HG03521 (cell line): ENCODE measurements around the gene MTMR4.
"Not testable (repeated sequence)": the region's sequence is repeated elsewhere in the genome, so short reads cannot be mapped to it uniquely, and the experiment has no call there.

Source experiments
- ATAC-seq: cut with Tn5 transposase; IDR thresholded peaks from one replicate; pipeline ENCODE4 v1.9.1; 2021; ENCODE audit warnings: mild to moderate bottlenecking, moderate library complexity; ENCODE audit not compliant: unreplicated experiment

MTMR4 gene

DNA sequence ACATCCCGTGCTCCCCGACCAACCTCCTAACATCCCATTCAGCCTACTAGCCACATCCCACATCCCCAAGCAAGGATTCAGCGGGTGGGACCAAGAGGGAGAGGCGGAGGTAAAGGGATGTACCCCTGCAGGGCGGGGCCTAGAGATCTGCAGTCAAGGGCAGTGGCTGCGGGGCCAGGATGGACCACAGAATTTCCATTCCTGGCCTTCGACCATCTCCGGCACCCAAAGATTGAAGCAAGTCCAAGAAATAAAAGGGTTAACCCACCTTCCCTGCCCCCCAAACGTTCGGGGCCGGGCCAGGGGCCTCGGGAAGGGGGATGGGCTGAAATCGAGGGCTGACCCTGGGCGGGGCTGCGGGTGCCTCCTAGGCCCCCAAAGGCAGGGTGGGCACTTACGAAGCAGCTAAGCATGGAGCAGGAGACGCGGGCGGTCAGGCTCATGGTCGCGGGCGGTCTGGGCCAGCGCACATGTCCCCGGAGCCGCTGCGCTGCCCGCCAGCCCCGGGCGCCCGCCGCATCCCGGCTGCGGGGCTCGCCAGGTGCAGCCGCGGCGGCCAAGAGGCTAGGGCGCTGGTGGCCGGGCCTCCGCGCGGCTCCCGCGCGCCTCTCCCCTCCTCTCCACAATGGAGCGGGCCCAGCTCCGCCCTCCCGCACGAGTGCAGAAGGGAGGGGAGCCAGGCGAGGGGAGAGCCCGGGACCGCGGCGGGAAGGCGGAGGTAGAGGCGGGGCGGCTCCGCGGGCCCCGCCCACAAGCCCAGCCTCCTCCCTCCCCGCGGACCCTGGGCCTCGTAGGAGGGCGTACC is at the start of gene MTMR4:
Gene MTMR4 (minus strand): TSS at position 674 of the 805 bp plus-strand sequence. CDS start 231 bp downstream, at position 443.
- no peak for ATAC-seq

DNA sequence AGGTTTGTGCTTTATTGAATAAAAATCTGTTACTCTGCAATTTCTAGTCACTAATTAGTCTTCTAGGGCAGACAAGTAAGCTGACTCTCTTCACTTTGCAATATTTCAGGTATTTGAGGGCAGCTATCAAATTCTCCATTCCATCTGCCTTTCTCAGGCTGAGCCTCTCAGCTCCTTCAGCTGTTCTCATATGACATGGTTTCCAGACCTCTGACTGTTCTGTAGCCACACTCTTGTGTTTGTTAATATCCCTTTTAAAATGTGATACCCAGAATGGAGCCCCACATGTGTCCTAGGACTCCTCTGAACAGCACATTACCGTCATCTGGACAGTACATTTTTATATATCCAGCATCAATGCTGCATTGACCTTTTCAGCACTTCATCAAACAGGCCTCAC is 46.1 kb upstream of the MTMR4 start:
- ATAC-seq, result no peak

DNA sequence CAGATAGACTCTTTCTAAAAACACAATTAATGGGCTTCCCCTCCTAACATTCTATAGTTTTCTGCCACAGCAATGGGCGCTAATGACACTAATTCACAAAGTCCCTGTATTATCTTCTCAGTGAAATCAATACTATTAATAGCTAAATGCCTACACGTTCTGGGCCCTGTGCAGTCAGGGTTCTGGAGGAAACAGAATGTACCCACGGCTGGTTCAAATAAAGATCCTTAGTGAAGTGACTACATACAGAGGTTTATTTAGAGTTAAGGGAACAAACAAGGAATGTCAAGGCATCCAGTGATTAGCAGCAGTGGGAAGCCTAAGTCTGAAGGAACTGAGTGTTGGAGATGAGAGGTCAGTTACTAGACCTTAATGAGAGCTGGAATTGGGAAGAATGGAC is 43.5 kb upstream of the MTMR4 start:
- no peak for ATAC-seq

DNA sequence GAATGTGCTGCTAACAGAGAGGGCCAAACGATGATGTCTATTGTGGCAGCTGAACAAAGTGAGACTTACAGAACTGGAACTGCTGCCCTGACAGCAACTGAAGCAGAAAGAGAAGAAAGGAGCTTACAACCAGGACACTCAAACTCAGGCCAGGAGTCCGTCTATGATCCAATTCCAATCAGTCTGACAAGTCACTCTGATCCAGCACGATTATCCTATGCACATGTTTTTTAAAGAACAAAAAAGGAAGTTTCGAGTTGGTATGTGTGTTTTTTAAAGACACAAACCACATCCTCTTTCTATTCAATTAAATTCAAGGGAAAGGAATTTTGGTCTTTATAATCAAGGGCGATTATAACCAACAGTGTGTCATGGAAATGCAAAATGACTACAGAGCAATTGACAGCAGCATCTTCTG is 42.4 kb upstream of the MTMR4 start:
- no peak for ATAC-seq

DNA sequence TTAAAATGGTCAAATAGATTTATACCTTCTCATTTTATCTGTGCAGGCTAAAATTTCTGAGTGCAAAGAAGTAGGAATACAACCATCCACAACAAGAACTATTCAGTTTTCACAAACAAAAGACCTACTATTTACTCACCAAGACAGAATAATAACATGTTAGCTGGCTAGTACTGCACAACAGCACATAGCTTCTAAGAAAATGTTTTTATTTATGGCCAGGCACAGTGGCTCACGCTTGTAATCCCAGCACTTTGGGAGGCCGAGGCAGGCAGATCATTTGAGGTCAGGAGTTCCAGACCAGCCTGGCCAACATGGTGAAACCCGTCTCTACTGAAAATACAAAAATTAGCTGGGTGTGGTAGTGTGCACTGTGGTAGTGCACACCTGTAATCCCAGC is 40.7 kb upstream of the MTMR4 start:
- ATAC-seq, result not testable (repeated sequence)

DNA sequence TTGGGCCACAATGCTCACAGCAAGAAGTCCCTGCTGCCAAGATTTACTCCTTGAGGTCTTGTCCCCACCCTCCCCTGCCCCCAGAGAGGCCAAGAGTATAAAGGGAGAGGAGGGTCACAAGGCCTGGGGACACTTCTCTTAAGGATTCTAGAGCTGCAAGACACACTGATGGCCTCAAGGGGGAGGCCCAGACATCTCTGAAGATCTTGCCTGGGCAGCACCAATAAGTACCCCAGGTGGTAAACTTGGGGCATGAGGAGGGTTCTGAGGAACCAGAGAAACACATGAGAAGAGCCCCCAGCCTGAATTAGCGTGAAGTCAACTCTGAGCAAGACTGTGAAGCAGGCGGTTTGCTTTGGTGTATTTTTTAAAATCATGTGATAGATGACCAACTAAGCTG is 26.8 kb upstream of the MTMR4 start:
- no peak for ATAC-seq

DNA sequence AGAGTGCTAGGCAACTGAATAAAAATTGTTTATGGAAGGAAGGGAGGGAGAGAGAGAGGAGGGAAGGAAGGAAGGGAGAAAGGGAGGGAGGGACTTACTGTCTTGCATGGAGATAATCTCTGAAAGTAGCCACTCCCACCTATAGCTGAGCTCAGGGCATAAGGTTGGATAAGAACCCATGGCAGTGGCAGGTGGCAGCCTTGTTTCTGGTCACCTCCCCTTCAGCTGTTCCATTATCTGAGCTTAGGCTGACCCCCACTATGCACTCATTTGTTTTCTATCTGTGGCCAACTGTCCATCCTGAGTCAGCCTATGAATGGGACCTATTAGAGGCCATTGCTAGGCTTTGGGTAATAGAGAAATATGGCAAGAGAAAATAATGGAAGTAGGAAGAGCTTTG is 25.3 kb upstream of the MTMR4 start:
- ATAC-seq, result no peak

DNA sequence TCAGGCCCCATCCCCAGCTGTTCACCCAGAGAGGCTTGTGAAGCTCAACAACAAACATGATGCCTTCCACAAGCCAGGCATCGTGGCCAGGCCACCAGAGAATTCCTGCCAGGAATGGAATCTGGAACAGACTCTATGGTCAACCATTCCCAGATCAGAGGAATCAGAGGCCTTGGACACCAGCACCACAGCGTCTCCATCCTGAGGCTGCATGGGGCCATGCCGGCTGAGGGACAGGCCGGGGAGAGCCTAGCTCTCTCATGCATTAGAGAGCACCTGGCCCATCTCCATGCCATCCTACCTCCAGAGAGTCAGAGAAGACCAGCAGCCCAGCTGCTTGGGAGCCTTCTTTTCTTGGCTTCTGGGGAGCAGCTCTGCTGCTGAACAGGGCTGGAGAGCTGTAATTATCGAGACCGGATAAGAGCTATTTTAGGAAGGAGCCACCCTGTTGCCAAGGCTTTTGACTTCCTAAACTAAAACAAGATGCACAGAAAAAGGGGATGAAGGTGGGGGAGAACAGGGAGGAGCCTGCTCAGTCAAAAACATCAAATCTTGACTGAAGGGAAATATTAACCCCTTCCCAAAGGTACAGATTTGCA is 24.5 kb upstream of the MTMR4 start:
- ATAC-seq, result no peak

DNA sequence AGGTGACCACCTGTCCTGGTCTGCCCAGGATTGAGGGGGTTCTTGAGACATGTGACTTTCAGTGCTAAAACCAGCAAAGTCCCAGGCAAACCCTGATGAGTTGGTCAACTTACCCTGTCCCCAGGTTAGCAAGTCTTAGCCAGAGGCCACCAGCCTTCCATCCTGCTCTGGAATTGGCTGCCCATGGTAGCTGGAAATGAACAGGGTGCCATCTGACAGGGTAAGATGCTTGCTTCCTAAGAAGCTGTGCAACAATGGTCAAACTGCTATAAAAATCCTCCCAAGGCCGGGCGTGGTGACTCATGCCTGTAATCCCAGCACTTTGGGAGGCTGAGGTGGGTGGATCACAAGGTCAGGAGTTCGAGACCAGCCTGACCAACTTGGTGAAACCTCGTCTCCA is 22.8 kb upstream of the MTMR4 start:
- ATAC-seq, result no peak

DNA sequence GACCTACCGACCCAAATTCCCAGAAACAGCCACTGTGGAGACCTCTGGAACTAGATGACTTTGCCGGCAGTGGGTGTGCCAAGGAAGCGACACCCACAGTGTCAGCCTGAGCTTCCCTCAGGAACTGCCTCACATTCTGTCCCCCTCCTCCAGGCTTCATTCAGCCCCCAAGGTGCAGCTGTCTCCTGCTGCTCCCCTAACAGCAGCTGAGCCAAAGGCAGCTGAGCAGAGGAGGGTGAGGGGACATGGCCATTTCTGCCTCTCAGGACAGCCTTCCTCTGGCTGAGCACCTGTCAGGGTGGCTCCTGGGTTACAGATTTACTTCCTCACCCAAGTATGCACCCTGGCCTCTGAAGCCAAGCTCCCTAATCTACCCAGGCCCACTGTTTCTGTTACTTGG is 22.1 kb upstream of the MTMR4 start:
- no peak for ATAC-seq

DNA sequence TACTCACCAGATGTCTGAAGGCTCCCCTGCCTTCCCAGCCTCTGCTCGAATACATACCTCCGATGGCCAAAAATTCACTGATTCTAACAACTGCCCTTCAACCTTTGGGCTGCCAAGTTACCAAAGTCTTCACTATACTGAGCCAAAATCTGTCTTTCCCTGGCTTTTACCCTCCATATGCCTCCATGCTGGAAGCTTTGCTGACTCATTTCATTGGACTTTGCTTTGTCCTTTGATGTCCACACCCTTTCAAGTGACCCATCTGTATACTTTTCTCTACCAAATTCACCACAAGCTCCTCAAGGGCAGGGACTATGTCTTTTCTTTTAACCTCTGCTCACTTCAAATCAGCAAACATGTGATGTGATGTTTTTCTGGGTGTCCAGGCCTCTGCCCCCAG is 21.0 kb upstream of the MTMR4 start:
- ATAC-seq, result no peak

DNA sequence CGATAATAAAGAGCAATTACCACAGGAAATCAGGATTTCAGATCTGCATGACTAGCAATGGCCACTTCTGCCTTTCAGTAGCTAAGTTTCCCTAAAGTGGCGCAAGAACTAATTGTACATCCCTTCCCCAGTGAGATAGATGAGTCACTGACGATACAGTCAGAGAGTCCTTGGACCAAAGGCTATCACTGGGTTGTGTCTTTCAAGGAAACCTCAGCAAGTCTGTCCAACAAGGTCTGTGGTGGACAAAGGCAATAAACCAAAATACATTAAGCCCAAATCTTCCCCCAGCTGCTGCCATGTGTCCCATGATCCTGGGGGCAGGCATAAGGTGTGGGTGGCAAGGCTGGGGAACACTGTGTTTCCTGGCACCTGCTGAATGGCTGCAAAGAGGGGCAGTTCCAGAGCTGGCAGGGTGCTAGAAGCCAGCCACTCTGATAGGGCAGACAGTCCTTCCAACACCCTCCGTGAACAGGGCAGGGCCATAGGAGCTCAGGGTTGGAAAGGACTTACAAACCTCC is 20.5 kb upstream of the MTMR4 start:
- no peak for ATAC-seq

DNA sequence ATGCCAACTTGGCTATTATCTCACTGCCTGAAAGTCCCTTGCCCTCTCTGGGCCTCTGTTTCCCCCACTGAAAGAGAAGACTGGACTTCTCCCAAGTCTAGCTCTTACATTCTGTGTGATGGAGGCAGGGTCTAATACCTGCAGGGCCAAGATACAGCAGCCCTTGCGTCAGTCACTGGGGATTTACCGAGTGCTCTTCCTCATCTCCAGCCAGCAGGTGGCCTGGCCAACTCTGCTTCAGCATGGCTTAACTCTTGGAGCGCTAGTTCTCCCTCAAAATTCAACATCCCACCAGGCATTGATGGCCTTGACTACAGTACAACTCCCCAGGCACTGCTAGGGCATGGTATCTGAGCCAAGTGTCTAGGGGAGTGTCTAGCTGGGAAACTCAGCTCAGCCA is 19.9 kb upstream of the MTMR4 start:
- ATAC-seq, result no peak

DNA sequence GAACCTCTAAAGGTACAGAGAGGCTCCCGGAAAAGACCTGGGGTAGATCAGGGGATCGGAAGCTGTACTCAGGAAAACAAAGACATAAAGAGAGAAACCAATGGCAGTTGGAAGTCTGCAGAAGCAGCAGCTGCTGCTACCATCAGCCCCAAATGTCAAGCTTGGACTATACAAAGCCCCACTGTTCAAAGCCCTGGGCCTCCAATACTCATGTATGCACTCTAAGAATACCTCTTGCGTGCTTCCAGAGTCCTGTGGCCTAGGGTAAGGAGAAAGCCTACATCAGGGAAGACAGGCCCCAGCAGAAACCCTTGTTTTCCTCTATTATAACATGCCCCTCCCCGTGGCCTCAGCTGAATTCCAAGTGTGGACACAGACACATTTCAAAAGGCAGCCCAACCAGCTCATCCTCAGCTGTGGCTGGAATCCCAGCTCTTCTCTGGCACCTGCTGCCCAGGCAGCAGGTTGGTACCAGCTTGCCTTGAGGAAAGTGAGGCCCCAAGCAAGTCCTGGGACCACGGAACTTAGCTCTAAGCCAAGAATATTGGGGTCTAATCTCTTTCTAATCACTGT is 19.3 kb upstream of the MTMR4 start:
- no peak for ATAC-seq

DNA sequence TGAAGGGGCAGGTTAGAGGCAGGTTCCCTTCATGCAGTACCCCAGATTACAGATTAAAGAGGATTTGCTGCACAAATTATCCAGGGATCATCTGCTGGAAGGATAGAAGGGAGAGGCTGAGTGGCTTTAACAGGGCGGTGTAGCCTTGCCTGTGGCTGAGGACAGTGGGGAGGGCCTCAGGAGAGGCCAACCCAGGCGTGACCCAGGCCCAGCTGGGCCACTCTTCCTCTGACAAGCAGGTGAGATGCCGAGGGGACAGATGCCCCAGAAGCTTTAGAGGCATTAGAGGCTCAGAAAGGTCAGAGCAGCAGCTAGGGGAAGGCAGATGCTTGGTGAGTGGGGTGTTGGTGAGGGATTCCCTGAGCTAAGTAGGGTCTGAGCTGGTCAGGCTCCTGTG is 18.1 kb upstream of the MTMR4 start:
- no peak for ATAC-seq

DNA sequence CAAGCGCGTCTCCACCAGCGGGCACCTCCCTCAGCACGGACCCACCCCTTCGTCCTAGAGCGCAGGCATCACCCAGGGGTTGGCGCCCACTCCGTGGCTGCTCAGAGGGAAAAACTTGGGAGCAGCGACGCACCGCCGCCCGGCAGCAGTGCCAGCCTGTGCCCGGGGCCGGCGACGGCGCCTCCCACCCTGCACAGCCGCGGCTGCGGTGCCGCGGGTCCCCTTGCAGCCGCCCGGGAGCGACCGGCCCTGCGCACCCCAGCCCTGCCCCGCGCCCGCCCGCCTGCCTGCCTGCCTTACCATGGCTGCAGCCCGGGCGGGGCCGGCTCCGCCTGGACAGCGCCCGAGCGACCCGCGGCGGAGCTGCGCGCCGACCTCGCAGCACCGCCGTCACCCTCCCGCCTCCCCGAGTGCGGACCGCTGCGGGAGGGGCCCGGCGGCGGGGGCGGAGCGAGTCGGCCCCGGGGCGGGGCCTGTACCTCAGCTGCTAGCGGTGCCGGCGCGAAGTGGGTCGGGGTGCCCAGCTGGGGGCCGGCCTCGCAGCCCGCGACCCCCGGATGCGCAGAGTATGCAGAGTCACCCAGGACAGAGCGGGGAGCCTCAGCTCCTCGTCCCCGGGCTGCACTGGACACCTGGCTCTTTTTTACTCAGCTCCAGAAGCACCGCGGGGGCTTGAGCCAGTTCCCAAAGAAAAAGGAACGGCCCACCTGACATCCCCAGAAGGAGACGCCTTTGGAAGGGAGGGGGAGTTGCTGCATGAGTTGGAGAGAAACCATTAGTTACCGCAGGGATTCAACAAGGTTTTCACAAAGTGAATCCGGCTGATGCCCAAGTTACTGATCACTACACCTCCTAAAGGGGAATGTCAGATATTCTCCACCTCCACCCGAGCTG is 17.5 kb upstream of the MTMR4 start:
- ATAC-seq, result no peak

DNA sequence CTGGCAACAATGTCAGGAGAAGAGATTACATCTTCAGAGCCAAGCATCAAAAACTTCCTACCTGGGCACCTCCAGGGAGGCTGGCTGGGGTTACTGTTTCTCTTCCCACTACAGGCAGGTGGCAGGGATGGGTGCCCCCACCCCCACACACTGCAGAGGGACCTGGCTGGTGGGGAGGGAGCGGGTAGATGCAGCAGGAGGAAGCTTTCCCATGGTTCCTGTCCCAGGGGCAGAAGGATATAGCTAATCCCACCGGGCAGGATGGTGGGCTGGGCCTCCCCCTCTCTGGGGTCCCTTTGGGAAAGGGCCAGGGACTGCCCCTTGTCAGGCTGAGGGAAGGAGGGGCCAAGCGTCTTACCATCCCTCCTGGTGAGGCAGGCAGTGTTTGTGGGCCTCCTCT is 16.7 kb upstream of the MTMR4 start:
- ATAC-seq, result no peak

DNA sequence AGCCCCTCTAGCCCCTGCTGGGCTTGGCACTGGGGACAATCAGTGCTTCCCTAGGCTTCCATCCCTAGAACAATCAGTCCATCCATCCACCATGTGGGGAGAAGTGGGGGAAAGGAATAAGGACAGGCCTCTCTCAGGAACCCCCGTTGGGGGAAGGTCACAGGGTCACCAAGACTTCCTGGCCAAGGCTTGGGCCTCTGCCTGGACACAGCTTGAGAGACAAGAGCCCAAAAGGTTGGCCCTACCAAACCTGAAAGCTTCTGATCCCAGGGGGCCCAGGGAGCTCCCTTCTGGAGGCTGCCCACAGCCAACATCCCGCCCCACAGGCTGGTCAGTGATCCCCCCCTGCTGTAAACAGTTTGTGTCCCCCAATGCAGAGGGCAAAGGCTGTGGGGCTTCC is 16.2 kb upstream of the MTMR4 start:
- ATAC-seq, result no peak

DNA sequence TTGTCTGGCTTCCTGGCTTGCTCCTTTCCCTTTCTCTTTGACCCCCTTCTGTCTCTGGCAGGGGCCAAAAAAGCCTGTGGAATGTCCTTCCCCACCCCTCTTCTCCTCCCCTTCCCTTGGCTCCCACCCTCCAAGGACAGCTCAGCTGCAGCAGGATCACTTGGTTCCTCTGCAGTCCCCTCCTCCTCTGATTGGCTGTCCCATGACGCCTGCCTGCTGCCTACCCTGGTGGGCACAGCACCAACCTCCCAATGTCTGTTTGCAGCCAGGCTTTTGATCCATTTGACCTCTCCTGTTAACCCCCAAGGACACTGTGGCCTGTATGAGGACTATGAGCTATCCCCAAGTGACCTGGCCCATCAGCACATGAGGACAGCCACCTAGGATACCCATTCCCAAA is 14.8 kb upstream of the MTMR4 start:
- ATAC-seq, result no peak

DNA sequence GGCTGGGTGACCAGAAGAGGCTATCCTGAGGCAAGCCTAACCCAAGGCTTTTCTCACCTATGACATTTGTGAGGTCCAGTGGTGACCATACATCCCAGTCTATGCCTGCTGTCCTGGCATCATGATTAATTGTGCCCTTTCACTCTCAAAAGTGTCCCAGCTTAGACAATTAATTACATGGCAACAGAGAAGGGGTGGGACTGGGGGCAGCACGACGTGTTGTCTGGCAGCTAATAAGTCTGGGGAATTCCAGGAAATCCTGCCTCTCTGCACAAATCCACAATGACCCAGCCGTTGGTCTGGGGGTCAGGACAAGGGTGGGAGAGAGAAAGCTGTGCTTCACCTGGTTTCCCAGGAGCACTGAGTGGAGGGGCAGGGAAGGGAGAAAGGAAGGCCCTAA is 14.0 kb upstream of the MTMR4 start:
- ATAC-seq, result no peak

DNA sequence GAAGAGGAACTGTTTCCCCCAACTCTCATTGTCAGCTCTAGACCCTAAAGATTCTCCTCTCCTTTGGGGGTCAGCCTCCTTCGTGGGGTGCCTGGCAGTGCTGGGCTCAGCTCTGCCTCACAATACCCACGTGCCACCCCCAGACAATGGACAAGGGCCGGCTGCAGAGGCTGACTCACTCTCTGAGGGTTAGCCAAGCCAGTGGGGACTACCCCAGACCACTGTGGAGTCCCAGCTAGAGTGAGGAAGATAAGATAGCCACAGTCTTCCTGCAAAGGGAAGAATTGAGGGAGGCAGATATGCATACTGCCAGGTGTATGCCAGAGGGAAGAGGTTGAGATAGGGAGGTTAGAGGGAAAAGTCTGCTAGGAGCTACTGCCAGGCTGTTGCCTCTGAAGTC is 13.5 kb upstream of the MTMR4 start:
- ATAC-seq, result no peak
